ENCODE measurements around the gene EFNA5.
"Not testable (repeated sequence)": the region's sequence is repeated elsewhere in the genome, so short reads cannot be mapped to it uniquely, and the experiment has no call there.

Gene EFNA5

GRCh38 chr5:107517185-107518033, 153.3 kb downstream of the EFNA5 start:
- no peak for DNase-seq (ENCODE audit: low read depth)

GRCh38 chr5:107516452-107517184, 154.1 kb downstream of the EFNA5 start:
- no peak for DNase-seq (ENCODE audit: low read depth)

GRCh38 chr5:107515521-107516080, 155.1 kb downstream of the EFNA5 start:
- DNase-seq (ENCODE audit: low read depth), result no peak

GRCh38 chr5:107514305-107514704, 156.4 kb downstream of the EFNA5 start:
- DNase-seq (ENCODE audit: low read depth), result no peak

GRCh38 chr5:107513337-107514085, 157.2 kb downstream of the EFNA5 start:
- no peak for DNase-seq (ENCODE audit: low read depth)

- DNase-seq (ENCODE audit: low read depth), result no peak
Measured at GRCh38 chr5:107512029-107512428, 158.7 kb downstream of the EFNA5 start.

GRCh38 chr5:107510125-107510524, 160.6 kb downstream of the EFNA5 start:
- DNase-seq (ENCODE audit: low read depth), result no peak

GRCh38 chr5:107508097-107508496, 162.6 kb downstream of the EFNA5 start:
- no peak for DNase-seq (ENCODE audit: low read depth)

GRCh38 chr5:107505763-107506534, 164.8 kb downstream of the EFNA5 start:
- no peak for DNase-seq (ENCODE audit: low read depth)

GRCh38 chr5:107504424-107504823, 166.3 kb downstream of the EFNA5 start:
- DNase-seq (ENCODE audit: low read depth), result no peak

- DNase-seq (ENCODE audit: low read depth), result no peak
Measured at GRCh38 chr5:107502676-107503060, 168.1 kb downstream of the EFNA5 start.

- no peak for DNase-seq (ENCODE audit: low read depth)
Measured at GRCh38 chr5:107501965-107502675, 168.6 kb downstream of the EFNA5 start.

- no peak for DNase-seq (ENCODE audit: low read depth)
Measured at GRCh38 chr5:107500840-107501239, 169.9 kb downstream of the EFNA5 start.

- no peak for DNase-seq (ENCODE audit: low read depth)
Measured at GRCh38 chr5:107500347-107500746, 170.4 kb downstream of the EFNA5 start.

GRCh38 chr5:107499776-107500175, 171.0 kb downstream of the EFNA5 start:
- no peak for DNase-seq (ENCODE audit: low read depth)

- DNase-seq (ENCODE audit: low read depth), result no peak
Measured at GRCh38 chr5:107499237-107499636, 171.5 kb downstream of the EFNA5 start.

GRCh38 chr5:107496466-107496865, 174.3 kb downstream of the EFNA5 start:
- DNase-seq (ENCODE audit: low read depth), result no peak

GRCh38 chr5:107494129-107494528, 176.6 kb downstream of the EFNA5 start:
- DNase-seq (ENCODE audit: low read depth), result not testable (repeated sequence)

- DNase-seq (ENCODE audit: low read depth), result no peak
Measured at GRCh38 chr5:107487056-107487542, 183.6 kb downstream of the EFNA5 start.

- DNase-seq (ENCODE audit: low read depth), result no peak
Measured at GRCh38 chr5:107486489-107486888, 184.2 kb downstream of the EFNA5 start.

- no peak for DNase-seq (ENCODE audit: low read depth)
Measured at GRCh38 chr5:107485184-107485583, 185.6 kb downstream of the EFNA5 start.

Measured in T follicular helper cell (primary cell).